Stimulated activated naive B cell treated with anti-CD40 and anti-IgM and Interleukin-4, amounts not matched to agents 10 μg/mL and 1 μg/mL and 100 μg/mL, for 72 hours (primary cell): ENCODE measurements around the gene DOCK7.

Experiments
- ATAC-seq, 2 donors: fragments of 150-1000 bp; cut with Tn5 transposase; replicated peaks; 2 replicates each; pipeline ENCODE4 v1.10.0; 2021; ENCODE audit warnings: moderate library complexity in 1 of 2
- DNase-seq: peaks from one replicate; pipeline ENCODE4 v3.0.0; 2021
- H3K27ac Mint-ChIP-seq: one replicate; pipeline ENCODE4 v1.8.0; 2022; ENCODE audit warnings: mild to moderate bottlenecking, mixed read lengths
- H3K27me3 Mint-ChIP-seq, 2 donors: one replicate each; pipeline ENCODE4 v1.8.0; 2022; ENCODE audit warnings: mixed read lengths in 2 of 2
- H3K36me3 Mint-ChIP-seq, 2 donors: one replicate each; pipeline ENCODE4 v1.8.0; 2022; ENCODE audit warnings: mixed read lengths in 2 of 2, mild to moderate bottlenecking in 1 of 2
- H3K4me1 Mint-ChIP-seq, 2 donors: one replicate each; pipeline ENCODE4 v1.8.0; 2022; ENCODE audit warnings: mixed read lengths in 2 of 2, mild to moderate bottlenecking in 1 of 2
- H3K4me3 Mint-ChIP-seq, 2 donors: one replicate each; pipeline ENCODE4 v1.8.0; 2022; ENCODE audit warnings: mild to moderate bottlenecking in 2 of 2, mixed read lengths in 2 of 2, moderate library complexity in 1 of 2
- H3K9me3 Mint-ChIP-seq, 2 donors: one replicate each; pipeline ENCODE4 v1.8.0; 2022; ENCODE audit warnings: mixed read lengths in 2 of 2, mild to moderate bottlenecking in 1 of 2

Gene DOCK7

GRCh38 chr1:62513013-62513412 lies 175.2 kb downstream of the DOCK7 start:
- Mint-ChIP-seq H3K27me3 (no peaks in the 10 kb centered on the region), H3K4me1 (no peaks in the 10 kb centered on the region), H3K4me3 (no peak overlapping the region), H3K27ac (no peak overlapping the region), H3K36me3 (peaks cover 6 to 9% of the 10 kb centered on the region in 2 donors), H3K9me3 (no peaks in the 10 kb centered on the region)
- DNase-seq: no peak
- ATAC-seq: no peak

- no peak for ATAC-seq
- H3K27me3 Mint-ChIP-seq: no peaks in the 10 kb centered on the region
- no peak overlapping the region for H3K4me3 Mint-ChIP-seq
- no peak overlapping the region for H3K27ac Mint-ChIP-seq
- H3K36me3 Mint-ChIP-seq: peaks cover 6 to 9% of the 10 kb centered on the region in 2 donors
- DNase-seq: no peak
- no peaks in the 10 kb centered on the region for H3K4me1 Mint-ChIP-seq
- no peaks in the 10 kb centered on the region for H3K9me3 Mint-ChIP-seq
These were observed 179.2 kb downstream of the DOCK7 start for GRCh38 chr1:62509028-62509427.

DNA sequence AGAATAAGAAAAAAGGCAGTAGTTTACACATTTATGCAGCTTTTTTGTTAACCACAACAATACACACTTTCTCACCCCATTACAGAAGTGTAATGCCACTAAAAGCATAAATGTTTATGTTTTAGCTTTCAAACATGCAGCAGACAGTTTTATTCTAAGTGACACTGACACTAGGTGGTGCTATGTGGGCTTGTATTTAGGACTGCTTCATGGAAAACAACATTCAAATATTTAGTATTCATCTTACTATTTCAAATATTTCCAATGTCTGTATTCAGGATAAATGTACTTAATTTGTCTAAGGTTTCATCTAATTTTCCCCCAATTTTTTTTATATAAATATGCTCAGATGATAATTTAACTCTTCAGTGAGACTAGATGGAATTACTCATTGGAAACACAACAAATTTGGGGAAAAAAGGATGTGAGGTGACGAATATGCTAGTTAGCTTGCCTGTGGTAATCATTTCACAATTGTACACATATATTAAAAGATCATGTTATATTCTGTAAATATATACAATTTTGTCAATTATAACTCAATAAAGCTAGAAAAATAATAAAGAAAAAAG lies 179.9 kb downstream of the DOCK7 start:
- Mint-ChIP-seq H3K27me3 (no peaks in the 10 kb centered on the region), H3K4me1 (no peaks in the 10 kb centered on the region), H3K4me3 (no peak overlapping the region), H3K9me3 (no peaks in the 10 kb centered on the region), H3K27ac (no peak overlapping the region), H3K36me3 (peaks cover 6 to 9% of the 10 kb centered on the region in 2 donors)
- DNase-seq (no peak), ATAC-seq (no peak)

- Mint-ChIP-seq H3K27ac (no peak overlapping the region), H3K4me3 (no peak overlapping the region), H3K27me3 (no peaks in the 10 kb centered on the region), H3K4me1 (no peaks in the 10 kb centered on the region), H3K9me3 (no peaks in the 10 kb centered on the region), H3K36me3 (peaks cover 7 to 10% of the 10 kb centered on the region in 2 donors)
- DNase-seq (no peak), ATAC-seq (no peak)
These were observed 188.0 kb downstream of the DOCK7 start for GRCh38 chr1:62500210-62500609.

DNA sequence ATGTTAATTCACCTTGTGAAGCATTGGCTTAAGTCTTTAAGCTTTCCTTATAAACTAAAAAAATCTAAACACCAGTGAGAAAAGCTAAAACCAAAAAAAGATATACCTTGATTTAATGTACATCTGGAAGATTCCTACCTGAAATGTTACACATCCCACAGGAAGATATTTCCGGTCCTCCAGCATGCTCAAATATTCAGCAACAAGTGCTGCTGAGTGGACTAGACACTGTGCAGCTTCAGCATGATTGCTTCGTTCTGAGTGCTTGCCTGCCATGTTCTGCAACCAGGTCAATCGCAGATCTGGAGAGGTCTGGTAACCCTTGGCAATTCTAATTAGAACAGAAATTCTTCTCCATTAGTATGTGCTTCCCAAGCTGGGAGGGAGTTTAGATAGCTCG lies 194.0 kb downstream of the DOCK7 start:
- Mint-ChIP-seq H3K4me3 (no peak overlapping the region), H3K4me1 (no peaks in the 10 kb centered on the region), H3K27me3 (no peaks in the 10 kb centered on the region), H3K9me3 (no peaks in the 10 kb centered on the region), H3K36me3 (peaks cover 12 to 13% of the 10 kb centered on the region in 2 donors), H3K27ac (no peak overlapping the region)
- no peak for DNase-seq
- no peak for ATAC-seq

- H3K4me1 Mint-ChIP-seq: no peaks in the 10 kb centered on the region
- no peak overlapping the region for H3K27ac Mint-ChIP-seq
- peaks cover 12 to 14% of the 10 kb centered on the region in 2 donors for H3K36me3 Mint-ChIP-seq
- H3K27me3 Mint-ChIP-seq: no peaks in the 10 kb centered on the region
- H3K9me3 Mint-ChIP-seq: no peaks in the 10 kb centered on the region
- no peak overlapping the region for H3K4me3 Mint-ChIP-seq
- DNase-seq: no peak
- ATAC-seq: no peak
These were observed 194.5 kb downstream of the DOCK7 start for GRCh38 chr1:62493656-62494055.

GRCh38 chr1:62492521-62492920 lies 195.7 kb downstream of the DOCK7 start:
- Mint-ChIP-seq H3K9me3 (no peaks in the 10 kb centered on the region), H3K4me3 (no peak overlapping the region), H3K27me3 (no peaks in the 10 kb centered on the region), H3K36me3 (peaks cover 13 to 15% of the 10 kb centered on the region in 2 donors), H3K4me1 (no peaks in the 10 kb centered on the region), H3K27ac (no peak overlapping the region)
- ATAC-seq (no peak), DNase-seq (no peak)

DNA sequence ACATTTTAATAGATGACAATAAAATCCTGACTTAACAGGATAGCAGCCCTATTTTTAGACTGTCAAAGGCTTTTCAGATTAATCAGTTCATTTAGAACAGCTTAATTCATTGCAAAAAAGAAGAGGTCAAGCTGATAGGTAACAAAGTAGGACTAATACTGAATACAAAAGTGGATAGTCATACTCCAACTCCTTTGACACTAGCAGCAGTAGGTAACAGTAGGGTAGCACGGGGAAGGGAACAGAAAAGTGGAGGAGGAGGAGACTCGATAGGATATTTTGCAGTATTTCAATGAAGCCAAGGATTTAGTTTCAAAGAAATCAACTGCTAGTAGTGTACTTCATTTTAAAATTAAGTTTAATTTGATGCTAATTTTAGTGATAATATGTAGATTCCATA lies 200.2 kb downstream of the DOCK7 start:
- ATAC-seq (no peak), DNase-seq (no peak)
- Mint-ChIP-seq H3K4me3 (no peak overlapping the region), H3K9me3 (no peaks in the 10 kb centered on the region), H3K36me3 (peaks cover 12 to 14% of the 10 kb centered on the region in 2 donors), H3K27me3 (no peaks in the 10 kb centered on the region), H3K27ac (no peak overlapping the region), H3K4me1 (peaks cover 13 to 24% of the 10 kb centered on the region in 2 donors)

- Mint-ChIP-seq H3K36me3 (peaks cover 11 to 19% of the 10 kb centered on the region in 2 donors), H3K27ac (peak overlapping the region; percentile 67), H3K9me3 (no peaks in the 10 kb centered on the region), H3K4me3 (peak overlapping the region; percentile 46 to 74), H3K4me1 (peaks cover 13 to 24% of the 10 kb centered on the region in 2 donors), H3K27me3 (no peaks in the 10 kb centered on the region)
- DNase-seq: no peak
- peak; percentile 36 to 43 for ATAC-seq
These were observed 203.2 kb downstream of the DOCK7 start for GRCh38 chr1:62484824-62485468.

DNA sequence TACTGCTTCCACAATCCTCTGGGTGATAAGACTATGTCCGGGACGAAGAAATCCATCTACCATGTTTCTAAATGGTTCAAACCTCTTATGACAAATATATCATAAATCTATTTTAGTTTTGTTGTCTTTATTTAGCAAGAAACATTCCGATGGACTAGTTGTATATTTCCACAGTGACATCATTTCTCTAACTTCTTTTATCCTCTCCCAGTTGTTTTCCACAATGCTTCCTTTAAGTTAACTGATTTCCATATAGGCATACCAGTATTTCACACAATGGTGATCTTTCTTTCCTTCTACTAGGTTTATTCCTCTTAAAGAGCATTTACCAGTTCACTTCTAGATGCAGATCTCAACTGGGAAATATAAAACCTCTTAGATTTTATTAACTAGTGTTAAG lies 206.5 kb downstream of the DOCK7 start:
- Mint-ChIP-seq H3K9me3 (no peaks in the 10 kb centered on the region), H3K4me1 (peaks cover 13 to 24% of the 10 kb centered on the region in 2 donors), H3K27ac (no peak overlapping the region), H3K4me3 (no peak overlapping the region), H3K36me3 (peaks cover 5 to 17% of the 10 kb centered on the region in 2 donors), H3K27me3 (no peaks in the 10 kb centered on the region)
- DNase-seq: no peak
- ATAC-seq: no peak

DNA sequence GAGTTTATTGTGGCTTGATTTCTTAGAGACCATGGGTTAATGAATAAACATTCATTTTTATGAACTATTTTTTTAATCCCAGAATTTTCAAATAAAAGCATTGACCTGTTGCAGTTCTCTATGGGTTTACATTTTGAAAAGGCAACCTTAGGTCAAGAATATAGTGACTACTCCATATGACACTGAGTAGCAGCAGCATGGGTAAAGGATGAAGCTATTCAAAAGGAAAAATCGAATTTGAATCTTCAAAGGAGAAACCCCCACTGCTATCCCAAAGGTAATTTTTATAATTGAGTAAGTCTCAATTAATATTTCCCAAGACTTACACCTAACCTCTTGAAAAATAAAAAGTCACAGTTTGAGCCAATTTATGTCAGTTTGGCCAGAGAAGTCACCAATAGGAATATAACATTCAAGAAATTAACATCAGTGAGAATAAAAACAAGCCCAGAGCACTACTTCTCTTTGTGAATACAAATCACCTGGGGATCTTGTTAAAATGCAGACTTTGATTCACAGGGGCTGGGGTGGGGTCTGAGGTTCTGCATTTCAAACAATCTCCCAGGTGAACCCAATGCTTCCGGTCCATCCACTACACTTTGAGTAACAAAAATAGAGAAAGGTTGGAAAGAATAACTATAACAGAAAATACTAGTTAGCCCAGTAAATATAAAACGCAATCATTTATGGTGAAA lies 211.5 kb downstream of the DOCK7 start:
- H3K27me3 Mint-ChIP-seq: no peaks in the 10 kb centered on the region
- no peaks in the 10 kb centered on the region for H3K9me3 Mint-ChIP-seq
- peaks cover 5 to 18% of the 10 kb centered on the region in 2 donors for H3K36me3 Mint-ChIP-seq
- no peak overlapping the region for H3K27ac Mint-ChIP-seq
- ATAC-seq (no peak), DNase-seq (no peak)
- no peak overlapping the region for H3K4me3 Mint-ChIP-seq
- H3K4me1 Mint-ChIP-seq: no peaks in the 10 kb centered on the region

DNA sequence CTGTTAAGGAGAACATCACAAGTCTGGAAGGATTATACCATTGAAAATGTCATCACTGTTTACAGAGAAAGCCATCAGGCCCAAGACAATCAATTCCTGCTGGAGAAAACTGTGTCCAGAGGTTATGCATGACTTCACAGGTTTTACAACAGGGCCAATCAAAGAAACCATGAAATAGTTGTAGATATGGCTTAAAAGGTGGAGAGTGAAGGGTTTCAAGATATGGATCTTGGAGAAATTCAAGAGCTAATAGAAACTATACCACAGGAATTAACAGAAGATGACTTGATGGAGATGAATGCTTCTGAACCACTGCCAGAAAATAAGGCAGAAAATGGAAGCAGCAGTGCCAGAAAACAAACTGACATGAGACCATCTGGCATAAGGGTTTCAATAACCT lies 221.1 kb downstream of the DOCK7 start:
- Mint-ChIP-seq H3K27ac (no peak overlapping the region), H3K9me3 (peaks cover 6 to 8% of the 10 kb centered on the region in 2 donors), H3K27me3 (no peaks in the 10 kb centered on the region), H3K4me3 (no peak overlapping the region), H3K4me1 (no peaks in the 10 kb centered on the region), H3K36me3 (peaks cover 44 to 52% of the 10 kb centered on the region in 2 donors)
- no peak for DNase-seq
- no peak for ATAC-seq

DNA sequence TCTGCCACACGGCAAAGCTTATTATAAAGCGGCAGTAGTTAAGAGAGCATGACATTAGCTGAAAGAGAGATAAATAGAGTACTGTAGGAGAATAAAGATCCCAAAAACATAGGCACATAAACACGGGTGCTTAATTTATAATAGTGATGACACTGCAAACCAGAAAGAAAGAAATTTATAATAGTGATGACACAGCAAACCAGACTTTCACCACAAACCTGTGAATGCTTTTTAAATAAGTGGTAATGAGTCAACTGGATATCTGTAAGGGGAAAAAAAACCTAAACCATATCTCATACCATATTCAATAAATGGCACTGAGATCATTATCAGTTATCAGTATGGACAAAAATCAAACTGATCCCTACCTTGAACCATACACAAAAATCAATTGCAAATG lies 225.8 kb downstream of the DOCK7 start:
- no peak overlapping the region for H3K4me3 Mint-ChIP-seq
- no peak overlapping the region for H3K27ac Mint-ChIP-seq
- H3K4me1 Mint-ChIP-seq: no peaks in the 10 kb centered on the region
- no peak for DNase-seq
- H3K36me3 Mint-ChIP-seq: peaks cover 10 to 16% of the 10 kb centered on the region in 2 donors
- no peaks in the 10 kb centered on the region for H3K27me3 Mint-ChIP-seq
- no peak for ATAC-seq
- no peaks in the 10 kb centered on the region for H3K9me3 Mint-ChIP-seq

GRCh38 chr1:62457955-62458354 lies 230.2 kb downstream of the DOCK7 start:
- Mint-ChIP-seq H3K4me3 (no peak overlapping the region), H3K36me3 (peaks cover 14 to 15% of the 10 kb centered on the region in 2 donors), H3K9me3 (peaks cover 0 to under 1% of the 10 kb centered on the region in 2 donors), H3K27me3 (no peaks in the 10 kb centered on the region), H3K27ac (no peak overlapping the region), H3K4me1 (no peaks in the 10 kb centered on the region)
- no peak for ATAC-seq
- no peak for DNase-seq

DNA sequence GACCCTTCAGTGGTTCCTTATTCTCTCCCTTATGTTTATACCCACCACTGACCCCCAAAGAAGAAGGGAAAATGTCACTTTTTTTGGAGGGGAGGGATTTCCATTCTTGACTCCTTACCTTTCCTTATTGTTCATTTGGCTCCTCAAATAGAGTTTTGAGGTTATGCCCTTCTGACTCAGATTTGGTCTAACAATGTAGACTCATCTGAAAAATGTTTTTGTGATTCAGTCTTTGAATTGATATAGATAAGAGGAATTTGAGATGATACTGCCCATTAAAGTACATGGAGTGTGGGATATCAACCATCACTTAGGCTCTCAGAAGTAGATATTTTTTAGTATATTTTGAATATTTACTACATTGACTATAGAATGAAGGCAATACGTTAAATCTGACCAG lies 235.2 kb downstream of the DOCK7 start:
- ATAC-seq: no peak
- H3K27ac Mint-ChIP-seq: no peak overlapping the region
- no peak for DNase-seq
- peaks cover 3 to 11% of the 10 kb centered on the region in 2 donors for H3K4me1 Mint-ChIP-seq
- H3K4me3 Mint-ChIP-seq: no peak overlapping the region
- H3K36me3 Mint-ChIP-seq: peaks cover 31 to 40% of the 10 kb centered on the region in 2 donors
- no peaks in the 10 kb centered on the region for H3K27me3 Mint-ChIP-seq
- peaks cover 0 to 2% of the 10 kb centered on the region in 2 donors for H3K9me3 Mint-ChIP-seq
